ENCODE data around the gene C14orf93.

C14orf93 gene

GRCh38 chr14:22977684-22978486 lies 32.1 kb downstream of the C14orf93 start:
- no peak for TF ChIP-seq CTCF (IDR thresholded peaks at IDR 0.05)
- no peak overlapping the region for H3K27ac ChIP-seq

GRCh38 chr14:22977434-22977683 lies 32.6 kb downstream of the C14orf93 start:
- Histone ChIP-seq H3K4me3 (ENCODE audit: low read depth in 1 of 2, low read length in 1 of 2) (no peak overlapping the region), H3K27ac (no peak overlapping the region), H3K4me1 (ENCODE audit: control insufficient read depth in 1 of 2, insufficient read depth in 1 of 2, low read depth in 1 of 2, low read length in 1 of 2) (peaks cover 17 to 23% of the 10 kb centered on the region in 2 experiments), H3K36me3 (no peaks in the 10 kb centered on the region), H3K27me3 (peaks cover 63% of the 10 kb centered on the region), H3K9me3 (no peaks in the 10 kb centered on the region)
- no peak for TF ChIP-seq CTCF (IDR thresholded peaks at IDR 0.05)

More at GRCh38 chr14:22977684-22978486, 32.1 kb downstream of the C14orf93 start:
- H3K4me3 ChIP-seq (ENCODE audit: low read depth in 1 of 2, low read length in 1 of 2): no peak overlapping the region
- H3K27me3 ChIP-seq: peaks cover 68% of the 10 kb centered on the region
- H3K36me3 ChIP-seq: no peaks in the 10 kb centered on the region
- peaks cover 21 to 29% of the 10 kb centered on the region in 2 experiments for H3K4me1 ChIP-seq (ENCODE audit: control insufficient read depth in 1 of 2, insufficient read depth in 1 of 2, low read depth in 1 of 2, low read length in 1 of 2)
- no peaks in the 10 kb centered on the region for H3K9me3 ChIP-seq

- Histone ChIP-seq H3K27ac (no peak overlapping the region), H3K9me3 (no peaks in the 10 kb centered on the region), H3K4me1 (ENCODE audit: control insufficient read depth in 1 of 2, insufficient read depth in 1 of 2, low read depth in 1 of 2, low read length in 1 of 2) (peaks cover 13 to 18% of the 10 kb centered on the region in 2 experiments), H3K27me3 (peaks cover 58% of the 10 kb centered on the region), H3K4me3 (ENCODE audit: low read depth in 1 of 2, low read length in 1 of 2) (no peak overlapping the region), H3K36me3 (no peaks in the 10 kb centered on the region)
- no peak for TF ChIP-seq CTCF (IDR thresholded peaks at IDR 0.05)
Measured at GRCh38 chr14:22976620-22977433, 33.1 kb downstream of the C14orf93 start.

GRCh38 chr14:22974530-22975313 lies 35.2 kb downstream of the C14orf93 start:
- TF ChIP-seq CTCF (IDR thresholded peaks at IDR 0.05): no peak
- H3K4me1 ChIP-seq (ENCODE audit: control insufficient read depth in 1 of 2, insufficient read depth in 1 of 2, low read depth in 1 of 2, low read length in 1 of 2): no peaks in the 10 kb centered on the region
- no peaks in the 10 kb centered on the region for H3K9me3 ChIP-seq
- H3K27me3 ChIP-seq: peaks cover 37% of the 10 kb centered on the region
- no peak overlapping the region for H3K4me3 ChIP-seq (ENCODE audit: low read depth in 1 of 2, low read length in 1 of 2)
- no peaks in the 10 kb centered on the region for H3K36me3 ChIP-seq
- no peak overlapping the region for H3K27ac ChIP-seq

- H3K27ac ChIP-seq: no peak overlapping the region
- TF ChIP-seq CTCF (IDR thresholded peaks at IDR 0.05): peak; percentile 45
- no peaks in the 10 kb centered on the region for H3K36me3 ChIP-seq
- no peaks in the 10 kb centered on the region for H3K4me1 ChIP-seq (ENCODE audit: control insufficient read depth in 1 of 2, insufficient read depth in 1 of 2, low read depth in 1 of 2, low read length in 1 of 2)
- H3K27me3 ChIP-seq: peaks cover 24% of the 10 kb centered on the region
- H3K9me3 ChIP-seq: no peaks in the 10 kb centered on the region
- no peak overlapping the region for H3K4me3 ChIP-seq (ENCODE audit: low read depth in 1 of 2, low read length in 1 of 2)
Measured at GRCh38 chr14:22973217-22974032, 36.5 kb downstream of the C14orf93 start.
